ENCODE data around the gene JPT2. TPM values are rescaled to one million over a fixed set of nuclear protein-coding genes. Genes with fewer than 3 reads are reported as not detected.

Gene JPT2
- total RNA-seq, 4 donors from 2014 or later, result 20.8 to 57.5 (median 38.2) TPM

DNA sequence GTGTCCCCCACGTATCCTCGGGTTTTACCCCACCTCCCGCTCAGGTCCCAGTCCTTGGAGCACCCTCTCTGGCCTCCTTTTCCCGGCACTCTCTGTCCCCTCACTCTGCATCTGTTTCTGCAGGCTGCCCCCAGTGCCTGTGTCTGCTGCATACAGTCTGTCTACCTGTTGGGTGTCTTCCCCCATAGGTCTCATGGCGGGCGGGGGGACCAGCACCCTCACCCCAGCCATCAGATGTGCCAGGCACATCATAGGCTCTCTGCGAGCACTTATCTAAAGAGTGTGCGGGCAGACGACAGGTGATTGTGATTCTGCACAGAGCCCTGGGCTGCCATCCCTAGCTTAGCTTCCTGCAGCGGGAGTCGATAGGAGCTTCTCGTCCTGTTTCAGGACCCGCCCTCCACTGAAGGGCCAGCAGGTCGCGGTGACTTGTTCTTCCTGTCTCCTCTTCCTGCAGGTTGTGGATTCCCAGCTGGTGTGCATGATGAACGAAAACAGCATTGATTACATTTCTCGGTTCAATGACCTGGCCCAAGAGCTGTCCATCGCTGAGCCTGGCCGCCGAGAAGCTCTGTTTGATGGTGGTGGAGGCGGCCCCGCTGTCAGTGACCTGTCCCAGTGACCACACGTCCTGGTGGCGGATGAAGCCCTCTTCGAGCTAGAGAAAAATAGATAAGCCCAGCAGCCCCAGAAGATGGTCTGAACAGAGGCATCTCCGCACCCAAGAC lies 4.5 kb upstream of the JPT2 start:
- intact Hi-C loops (cut with DNase I), result no loop called here
- 90% methylated on average over 20 of the region's 26 CpGs for WGBS
- no peak for DNase-seq (ENCODE audit: extremely low spot score)
- Histone ChIP-seq H3K36me3 (peaks cover 56 to 77% (median 75%) of the 10 kb centered on the region in 4 donors), H3K9me3 (no peaks in the 10 kb centered on the region), H3K27me3 (no peaks in the 10 kb centered on the region), H3K4me1 (peaks cover 2 to 14% (median 6%) of the 10 kb centered on the region in 4 donors), H3K4me3 (no peak overlapping the region), H3K27ac (replicated peaks in 1 of 4) (no peak overlapping the region)
- TF ChIP-seq POLR2A (IDR thresholded peaks at IDR 0.05; ENCODE audit: low read depth), result no peak
- TF ChIP-seq EP300 (IDR thresholded peaks at IDR 0.05), result no peak
- TF ChIP-seq, protein P1, sequence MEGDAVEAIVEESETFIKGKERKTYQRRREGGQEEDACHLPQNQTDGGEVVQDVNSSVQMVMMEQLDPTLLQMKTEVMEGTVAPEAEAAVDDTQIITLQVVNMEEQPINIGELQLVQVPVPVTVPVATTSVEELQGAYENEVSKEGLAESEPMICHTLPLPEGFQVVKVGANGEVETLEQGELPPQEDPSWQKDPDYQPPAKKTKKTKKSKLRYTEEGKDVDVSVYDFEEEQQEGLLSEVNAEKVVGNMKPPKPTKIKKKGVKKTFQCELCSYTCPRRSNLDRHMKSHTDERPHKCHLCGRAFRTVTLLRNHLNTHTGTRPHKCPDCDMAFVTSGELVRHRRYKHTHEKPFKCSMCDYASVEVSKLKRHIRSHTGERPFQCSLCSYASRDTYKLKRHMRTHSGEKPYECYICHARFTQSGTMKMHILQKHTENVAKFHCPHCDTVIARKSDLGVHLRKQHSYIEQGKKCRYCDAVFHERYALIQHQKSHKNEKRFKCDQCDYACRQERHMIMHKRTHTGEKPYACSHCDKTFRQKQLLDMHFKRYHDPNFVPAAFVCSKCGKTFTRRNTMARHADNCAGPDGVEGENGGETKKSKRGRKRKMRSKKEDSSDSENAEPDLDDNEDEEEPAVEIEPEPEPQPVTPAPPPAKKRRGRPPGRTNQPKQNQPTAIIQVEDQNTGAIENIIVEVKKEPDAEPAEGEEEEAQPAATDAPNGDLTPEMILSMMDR (IDR thresholded peaks at IDR 0.05), result no peak
- TF ChIP-seq POLR2AphosphoS5 (IDR thresholded peaks at IDR 0.05), result no peak

DNA sequence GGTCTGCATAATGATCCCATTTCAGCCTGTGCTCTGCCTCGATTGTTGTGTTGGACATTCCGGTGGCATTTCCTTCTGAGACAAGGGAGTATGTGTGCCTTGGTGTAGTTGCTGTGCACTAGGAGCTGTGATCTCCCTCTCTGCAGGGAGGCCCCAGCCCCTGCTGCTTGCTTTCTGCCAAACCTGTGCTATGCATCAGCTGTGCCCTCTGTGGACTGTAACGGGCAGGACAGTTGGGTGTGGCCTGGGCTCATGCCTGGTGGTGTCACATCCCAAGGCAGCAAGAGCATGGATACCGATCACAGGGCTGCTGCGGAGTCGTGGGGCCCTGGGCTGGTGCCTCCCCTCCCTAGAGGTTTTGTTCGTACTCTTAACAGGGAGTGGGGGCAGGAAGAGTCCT lies 3.8 kb upstream of the JPT2 start:
- 95% methylated on average over 3 of the region's 7 CpGs for WGBS
- Histone ChIP-seq H3K4me3 (no peak overlapping the region), H3K9me3 (no peaks in the 10 kb centered on the region), H3K4me1 (peaks cover 8 to 21% (median 13%) of the 10 kb centered on the region in 4 donors), H3K27me3 (no peaks in the 10 kb centered on the region), H3K27ac (replicated peaks in 1 of 4) (no peak overlapping the region), H3K36me3 (peaks cover 49 to 70% (median 68%) of the 10 kb centered on the region in 4 donors)
- intact Hi-C loops (cut with DNase I), result no loop called here
- no peak for DNase-seq (ENCODE audit: extremely low spot score)
- TF ChIP-seq POLR2AphosphoS5 (IDR thresholded peaks at IDR 0.05), result no peak

DNA sequence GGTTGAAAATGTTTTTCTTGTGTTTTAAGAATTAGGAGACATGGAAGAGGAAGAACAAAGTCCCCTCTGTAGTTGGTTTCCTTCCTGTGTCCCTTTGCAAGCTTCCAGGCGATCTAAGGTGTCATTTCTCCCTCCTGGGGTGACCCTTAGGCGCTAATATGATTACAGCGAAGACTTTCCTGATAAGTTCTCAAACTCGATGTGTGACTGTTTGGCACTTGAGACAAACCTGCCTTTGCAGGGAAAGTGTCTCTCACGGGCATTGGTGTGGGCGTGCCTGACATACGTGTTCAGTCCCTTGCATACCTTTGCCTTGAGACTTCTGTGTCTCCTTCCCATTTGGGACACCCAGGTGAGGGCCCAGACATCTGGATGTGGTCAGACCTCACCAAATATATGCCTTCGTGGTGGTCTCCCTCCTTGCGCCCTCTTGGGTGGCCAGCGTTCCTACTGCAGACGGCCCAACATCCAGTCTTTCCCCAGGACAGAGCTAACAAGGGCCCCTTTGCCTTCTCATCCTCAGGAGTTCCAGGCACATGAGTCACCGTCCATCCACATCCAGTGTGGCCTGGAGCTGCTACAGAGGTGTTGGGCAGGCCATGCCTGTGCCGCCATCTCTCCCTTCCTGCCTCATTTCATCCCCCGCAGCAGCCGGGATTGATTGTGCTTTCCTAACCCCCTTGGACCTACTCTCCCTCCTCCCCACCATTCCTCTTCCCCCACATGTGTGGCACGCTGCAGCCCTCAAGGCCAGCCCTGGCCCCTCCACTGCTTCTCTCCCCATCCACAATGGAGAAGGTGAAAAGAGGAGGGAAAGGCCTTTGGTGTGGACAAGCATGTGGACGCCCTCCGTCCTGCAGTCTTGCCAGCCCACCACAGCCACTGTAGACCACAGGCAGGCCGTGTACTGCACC lies 3.1 kb upstream of the JPT2 start:
- no peak for TF ChIP-seq EP300 (IDR thresholded peaks at IDR 0.05)
- no peak for TF ChIP-seq POLR2A (IDR thresholded peaks at IDR 0.05; ENCODE audit: low read depth)
- TF ChIP-seq, protein P1 (IDR thresholded peaks at IDR 0.05), result no peak
- no peak for TF ChIP-seq POLR2AphosphoS5 (IDR thresholded peaks at IDR 0.05)
- no peak for DNase-seq (ENCODE audit: extremely low spot score)
- Histone ChIP-seq H3K4me3 (no peak overlapping the region), H3K27ac (replicated peaks in 1 of 4) (no peak overlapping the region), H3K36me3 (peaks cover 44 to 63% (median 61%) of the 10 kb centered on the region in 4 donors), H3K9me3 (no peaks in the 10 kb centered on the region), H3K4me1 (peaks cover 8 to 28% (median 17%) of the 10 kb centered on the region in 4 donors), H3K27me3 (no peaks in the 10 kb centered on the region)
- intact Hi-C loops (cut with DNase I), result no loop called here
- 90% methylated on average over 19 of the region's 19 CpGs for WGBS

DNA sequence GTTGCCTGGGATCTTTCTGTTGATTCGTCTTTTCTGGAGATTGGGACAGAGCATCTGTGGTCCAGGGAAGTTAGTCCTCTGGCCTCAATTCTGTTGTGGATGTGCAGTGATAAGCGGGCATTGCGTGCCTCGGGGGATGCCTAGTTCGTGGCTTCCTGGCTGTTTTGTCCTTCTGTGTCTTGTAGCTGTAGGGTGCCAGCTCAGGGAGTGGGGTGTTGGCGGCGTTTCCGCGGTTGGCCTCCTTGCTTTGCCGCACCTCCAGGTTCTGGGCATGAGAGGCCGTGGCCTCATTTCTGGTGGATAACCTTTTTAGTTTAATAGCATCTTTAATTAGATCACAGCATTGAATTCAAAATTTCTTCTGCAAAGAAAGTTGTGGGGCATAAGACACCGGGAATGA lies 1.4 kb upstream of the JPT2 start:
- TF ChIP-seq POLR2AphosphoS5 (IDR thresholded peaks at IDR 0.05) (no peak), EP300 (IDR thresholded peaks at IDR 0.05) (no peak)
- TF ChIP-seq, protein P1 (IDR thresholded peaks at IDR 0.05), result no peak
- H3K36me3 ChIP-seq, result peaks cover 29 to 47% (median 45%) of the 10 kb centered on the region in 4 donors
- no peaks in the 10 kb centered on the region for H3K9me3 ChIP-seq
- intact Hi-C loops (cut with DNase I), result no loop called here
- H3K27ac ChIP-seq (replicated peaks in 1 of 4), result no peak overlapping the region
- no peaks in the 10 kb centered on the region for H3K27me3 ChIP-seq
- peaks cover 8 to 30% (median 18%) of the 10 kb centered on the region in 4 donors for H3K4me1 ChIP-seq
- no peak for DNase-seq (ENCODE audit: extremely low spot score)
- H3K4me3 ChIP-seq, result no peak overlapping the region
- WGBS, result 96% methylated on average over 12 of the region's 12 CpGs

DNA sequence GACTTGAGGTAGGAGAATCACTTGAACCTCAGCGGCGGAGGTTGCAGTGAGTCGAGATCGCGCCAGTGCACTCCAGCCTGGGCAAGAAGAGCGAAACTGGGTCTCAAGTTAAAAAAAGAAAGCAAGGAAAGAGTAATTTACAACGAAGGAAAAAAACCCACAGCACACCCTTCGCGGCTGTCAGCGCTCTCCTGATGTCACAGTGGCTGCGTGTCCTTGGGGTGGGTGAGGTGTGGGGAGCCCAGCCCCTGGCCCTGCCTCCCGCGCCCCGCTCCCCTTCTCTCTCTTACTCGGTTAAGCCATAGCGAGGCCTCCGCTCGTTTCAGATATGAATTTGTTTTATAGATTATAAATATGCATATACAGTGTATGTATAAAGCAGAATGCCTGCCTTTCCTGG lies 740 bp upstream of the JPT2 start:
- Histone ChIP-seq H3K4me1 (peaks cover 8 to 30% (median 18%) of the 10 kb centered on the region in 4 donors), H3K9me3 (no peaks in the 10 kb centered on the region), H3K27me3 (no peaks in the 10 kb centered on the region), H3K4me3 (peak overlapping the region; percentile 78 to 95 (median 88)), H3K27ac (replicated peaks in 1 of 4) (peak overlapping the region in 2 of 4 donors; percentile 70 to 84), H3K36me3 (peaks cover 23 to 40% (median 38%) of the 10 kb centered on the region in 4 donors)
- WGBS, result 87% methylated on average over 18 of the region's 18 CpGs
- no peak for TF ChIP-seq POLR2A (IDR thresholded peaks at IDR 0.05; ENCODE audit: low read depth)
- no peak for TF ChIP-seq EP300 (IDR thresholded peaks at IDR 0.05)
- no peak for TF ChIP-seq POLR2AphosphoS5 (IDR thresholded peaks at IDR 0.05)
- TF ChIP-seq, protein P1 (IDR thresholded peaks at IDR 0.05), result no peak
- intact Hi-C loops (cut with DNase I), result no loop called here
- DNase-seq (ENCODE audit: extremely low spot score), result no peak

Measured in esophagus muscularis mucosa (tissue), 4 donors.